GM06990 (cell line): ENCODE results near the gene PPY.

Source experiments
- DNase-seq: peaks from one replicate; pipeline ENCODE4 v3.0.0-alpha.2; 2011; ENCODE audit not compliant: insufficient read length; ENCODE audit errors: extremely low read depth
- H3K27me3 ChIP-seq: replicated peaks from 2 replicates; pipeline ENCODE4 v1.6.0; 2011; ENCODE audit warnings: low read length; ENCODE audit not compliant: control insufficient read depth, insufficient read depth
- H3K36me3 ChIP-seq: 2 replicates; pipeline ENCODE4 v1.5.1; 2011; ENCODE audit warnings: low read length; ENCODE audit not compliant: control insufficient read depth, insufficient read depth
- H3K4me3 ChIP-seq: replicated peaks from 2 replicates; pipeline ENCODE4 v1.5.1; 2011; ENCODE audit warnings: low read depth, mild to moderate bottlenecking, control low read depth, low read length
- CTCF ChIP-seq: IDR thresholded peaks from 2 replicates; pipeline ENCODE4 v1.5.1; 2011; ENCODE audit warnings: low read length, control low read depth, mild to moderate bottlenecking, inconsistent platforms; ENCODE audit not compliant: insufficient read depth, poor library complexity, severe bottlenecking

The PPY gene

GRCh38 chr17:43909537-43910231 is 32.6 kb downstream of the PPY start:
- no peak for DNase-seq
- H3K4me3 ChIP-seq = no peak overlapping the region
- H3K36me3 ChIP-seq = no peaks in the 10 kb centered on the region
- H3K27me3 ChIP-seq = peaks cover 2% of the 10 kb centered on the region
- TF ChIP-seq CTCF = no peak

GRCh38 chr17:43907998-43908721 is 34.1 kb downstream of the PPY start:
- Histone ChIP-seq H3K27me3 (peaks cover 2% of the 10 kb centered on the region), H3K4me3 (no peak overlapping the region), H3K36me3 (no peaks in the 10 kb centered on the region)
- no peak for TF ChIP-seq CTCF
- DNase-seq = no peak

GRCh38 chr17:43907425-43907981 is 34.8 kb downstream of the PPY start, which contains the start of gene MPP2:
TSS of gene MPP2 (minus strand) at chr17:43907536. CDS start at chr17:43904460, 3,076 bp downstream.
- Histone ChIP-seq H3K4me3 (no peak within 1 kb of the TSS), H3K27me3 (peaks cover 2% of the 10 kb centered on the region), H3K36me3 (no peaks in the 10 kb centered on the region)
- no peak for TF ChIP-seq CTCF
- peak; percentile 51 for DNase-seq

GRCh38 chr17:43906951-43907424 is 35.3 kb downstream of the PPY start:
- no peak for DNase-seq
- no peak for TF ChIP-seq CTCF
- no peak overlapping the region for H3K4me3 ChIP-seq
- no peaks in the 10 kb centered on the region for H3K36me3 ChIP-seq
- H3K27me3 ChIP-seq = peaks cover 2% of the 10 kb centered on the region

- no peak overlapping the region for H3K4me3 ChIP-seq
- DNase-seq = no peak
- no peaks in the 10 kb centered on the region for H3K36me3 ChIP-seq
- no peak for TF ChIP-seq CTCF
- peaks cover 2% of the 10 kb centered on the region for H3K27me3 ChIP-seq
These were observed 36.1 kb downstream of the PPY start for GRCh38 chr17:43905985-43906852.
